ENCODE measurements around the gene TBC1D16. TPM values are rescaled to one million over a fixed set of nuclear protein-coding genes. Genes with fewer than 3 reads are reported as not detected.
"Not testable (repeated sequence)": the region's sequence is repeated elsewhere in the genome, so short reads cannot be mapped to it uniquely, and the experiment has no call there.

The TBC1D16 gene
- total RNA-seq, 1 experiment from 2014 or later = 15.3 TPM

DNA sequence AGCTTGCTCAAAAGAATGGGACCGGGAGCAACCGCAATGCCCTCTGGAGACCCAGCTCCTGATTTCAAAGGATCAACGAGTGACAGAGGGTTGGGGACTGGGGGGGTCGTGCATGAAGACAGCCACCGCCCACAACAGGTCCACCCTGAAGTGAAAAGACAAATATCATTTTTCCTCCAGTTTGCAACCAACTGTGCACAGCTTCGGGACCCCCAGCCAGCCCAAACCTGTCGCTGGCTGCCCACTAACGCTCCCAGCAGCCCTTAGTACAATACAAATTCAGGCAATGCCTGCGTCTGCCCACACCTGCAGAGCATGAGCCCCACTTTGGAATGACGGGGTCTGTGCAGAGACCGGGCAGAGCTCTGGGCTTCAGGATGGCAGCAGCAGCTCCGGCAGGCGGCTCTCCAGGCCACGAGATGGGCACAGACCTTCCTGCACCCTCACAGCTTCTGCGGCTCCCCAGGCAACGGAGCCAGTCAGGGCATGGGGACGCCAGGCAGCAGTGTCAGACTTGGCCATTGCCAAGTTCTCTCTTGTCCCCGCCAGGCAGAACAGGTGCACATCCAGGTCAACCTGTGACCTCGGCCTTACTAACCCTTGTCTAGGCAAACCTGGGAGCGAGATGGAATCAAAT lies 60.1 kb downstream of the TBC1D16 start:
- DNase-seq (ENCODE audit: low read depth) = no peak

- no peak for DNase-seq (ENCODE audit: low read depth)
These were observed 60.8 kb downstream of the TBC1D16 start for GRCh38 chr17:79974566-79975497.

GRCh38 chr17:79971651-79972050 lies 64.0 kb downstream of the TBC1D16 start:
- no peak for DNase-seq (ENCODE audit: low read depth)

DNA sequence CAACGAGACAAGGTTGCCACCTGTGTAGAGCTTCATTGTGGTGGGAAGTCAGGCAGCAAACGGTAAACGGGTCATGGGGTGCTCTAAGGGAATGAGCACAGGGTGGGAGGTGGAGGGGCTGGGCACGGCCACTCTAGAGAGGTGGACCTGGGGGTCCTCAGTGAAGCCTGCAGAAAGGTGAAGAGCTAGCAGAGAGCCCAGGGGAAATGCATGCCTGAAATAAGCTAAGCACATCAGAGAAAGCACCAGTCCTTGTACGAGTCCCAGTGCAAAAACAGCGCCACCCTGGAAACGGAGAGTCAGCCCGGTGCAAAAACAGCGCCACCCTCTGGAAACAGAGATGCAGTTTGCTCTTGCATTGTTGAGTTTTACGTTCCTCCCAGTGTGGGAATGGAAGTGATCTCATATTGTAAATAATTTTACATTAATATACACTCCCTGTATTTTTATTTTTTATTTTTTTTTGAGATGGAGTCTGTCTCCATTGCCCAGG lies 65.0 kb downstream of the TBC1D16 start:
- peak; percentile 44 for DNase-seq (ENCODE audit: low read depth)

GRCh38 chr17:79969906-79970305 lies 65.8 kb downstream of the TBC1D16 start:
- DNase-seq (ENCODE audit: low read depth) = no peak

- DNase-seq (ENCODE audit: low read depth) = no peak
These were observed 67.6 kb downstream of the TBC1D16 start for GRCh38 chr17:79968116-79968515.

DNA sequence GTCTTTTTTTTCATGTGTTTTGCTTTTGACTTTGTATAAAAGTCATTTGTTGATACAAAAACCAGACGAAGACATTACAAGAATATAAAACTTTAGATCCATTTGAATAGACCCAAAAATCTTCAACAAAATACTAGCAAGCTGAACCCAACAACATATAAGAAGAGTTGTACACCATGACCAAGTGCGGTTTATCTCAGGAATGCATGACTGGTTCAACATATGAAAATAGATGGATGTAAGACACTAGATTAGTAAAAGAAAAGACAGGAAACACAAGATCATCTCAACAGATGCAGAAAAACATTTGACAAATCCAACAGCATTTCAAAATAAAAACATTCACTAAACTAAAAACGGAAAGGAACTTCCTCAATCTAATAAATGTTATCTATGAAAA lies 69.0 kb downstream of the TBC1D16 start:
- no peak for DNase-seq (ENCODE audit: low read depth)

DNA sequence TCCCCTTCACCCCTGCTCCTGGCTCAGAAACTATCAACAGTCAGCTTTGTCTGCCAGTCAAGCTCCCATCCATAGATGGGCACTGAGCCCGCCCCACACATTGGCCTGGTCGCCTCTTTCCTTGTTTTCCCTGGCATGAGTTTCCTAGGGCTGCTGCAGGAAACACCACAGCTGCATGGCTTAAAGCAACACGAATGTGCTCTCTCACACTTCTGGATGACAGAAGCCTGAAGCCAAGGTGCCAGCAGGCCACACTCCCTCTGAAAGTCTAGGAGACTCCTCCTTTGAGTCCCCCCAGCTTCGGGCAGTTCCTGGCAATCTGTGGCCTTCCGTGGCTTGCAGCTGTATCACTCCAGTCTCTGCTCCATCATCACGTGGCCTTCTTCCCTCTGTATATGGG lies 69.9 kb downstream of the TBC1D16 start:
- no peak for DNase-seq (ENCODE audit: low read depth)

- DNase-seq (ENCODE audit: low read depth) = not testable (repeated sequence)
These were observed 73.2 kb downstream of the TBC1D16 start for GRCh38 chr17:79962467-79962866.

- not testable (repeated sequence) for DNase-seq (ENCODE audit: low read depth)
These were observed 74.1 kb downstream of the TBC1D16 start for GRCh38 chr17:79961567-79961966.

- DNase-seq (ENCODE audit: low read depth) = peak; percentile 90
These were observed 74.7 kb downstream of the TBC1D16 start for GRCh38 chr17:79960788-79961522.

GRCh38 chr17:79959042-79959441 lies 76.6 kb downstream of the TBC1D16 start:
- no peak for DNase-seq (ENCODE audit: low read depth)

DNA sequence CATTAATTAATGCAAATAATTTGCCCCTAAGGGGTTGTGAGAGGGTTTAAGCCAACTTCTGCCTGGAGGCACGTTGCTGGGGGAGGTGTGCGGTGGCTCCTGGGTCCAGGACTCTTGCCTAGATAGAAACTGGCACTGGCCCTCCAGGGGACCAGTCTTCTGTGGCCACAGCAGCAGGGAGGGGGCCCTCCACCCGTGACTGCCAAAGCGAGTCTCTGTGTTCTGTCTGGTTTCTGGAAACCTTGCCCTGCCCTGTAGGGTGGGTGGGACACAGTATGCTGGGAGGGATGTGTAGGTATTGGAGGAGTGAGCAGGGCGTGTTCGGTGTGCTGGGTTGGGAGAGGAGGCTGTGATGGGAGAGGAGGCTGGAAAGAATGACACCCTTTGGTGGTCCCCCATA lies 78.8 kb downstream of the TBC1D16 start:
- no peak for DNase-seq (ENCODE audit: low read depth)

- not testable (repeated sequence) for DNase-seq (ENCODE audit: low read depth)
These were observed 79.3 kb downstream of the TBC1D16 start for GRCh38 chr17:79956441-79956735.

DNA sequence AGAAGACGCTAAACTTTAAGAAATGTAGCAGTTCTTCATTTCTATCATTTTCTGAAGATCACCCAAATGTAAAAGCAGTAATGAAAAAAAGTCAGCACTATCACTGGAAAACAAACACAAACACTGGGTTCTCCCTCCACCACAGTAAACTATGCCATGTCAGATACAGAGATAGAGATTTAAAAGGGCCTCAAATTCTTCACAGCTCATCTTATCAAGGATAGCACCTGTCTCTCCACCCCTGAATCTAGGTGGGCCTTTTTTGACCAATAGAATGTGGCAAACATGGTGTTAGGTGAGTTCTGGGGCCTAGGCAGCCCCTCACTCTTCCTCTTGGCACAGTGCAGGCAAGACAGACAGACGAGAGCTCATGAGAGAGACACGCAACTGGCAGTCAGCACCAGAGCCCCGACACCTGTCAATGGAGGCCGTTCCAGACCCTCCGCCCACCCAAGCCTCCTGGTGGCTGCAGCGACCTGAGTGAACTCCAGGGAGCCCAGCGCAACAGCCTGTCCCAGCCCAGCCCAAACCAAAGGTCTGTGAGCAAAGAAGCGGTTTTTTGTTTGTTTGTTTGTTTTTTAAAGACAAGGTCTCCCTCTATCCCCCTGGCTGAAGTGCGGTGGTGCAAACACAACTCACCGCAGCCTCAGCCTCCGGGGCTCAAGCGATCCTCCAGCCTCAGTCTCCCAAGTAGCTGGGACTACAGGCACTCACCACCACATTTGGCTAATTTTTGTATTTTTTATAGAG lies 79.8 kb downstream of the TBC1D16 start:
- DNase-seq (ENCODE audit: low read depth) = no peak

GRCh38 chr17:79955167-79955549 lies 80.5 kb downstream of the TBC1D16 start:
- DNase-seq (ENCODE audit: low read depth) = no peak

GRCh38 chr17:79954281-79955166 lies 81.1 kb downstream of the TBC1D16 start:
- DNase-seq (ENCODE audit: low read depth) = no peak

DNA sequence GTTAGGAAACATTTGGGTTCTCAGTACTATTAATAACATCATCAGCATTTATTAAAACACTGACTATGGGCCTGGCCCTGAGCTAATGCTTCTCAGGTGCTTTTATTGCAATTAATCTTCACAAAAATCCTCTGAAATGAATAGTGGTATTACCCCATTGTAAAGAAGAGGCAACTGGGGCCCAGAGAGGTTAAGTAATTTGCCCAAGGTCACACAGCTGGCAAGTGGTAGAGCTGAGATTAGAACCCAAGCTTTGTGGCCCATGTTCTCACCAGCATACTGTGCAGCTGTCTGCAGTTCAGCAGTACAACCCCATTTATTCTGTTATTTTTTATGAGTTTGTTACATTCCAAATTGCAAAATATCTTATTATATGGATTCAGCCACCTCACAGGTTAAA lies 82.3 kb downstream of the TBC1D16 start:
- no peak for DNase-seq (ENCODE audit: low read depth)

- no peak for DNase-seq (ENCODE audit: low read depth)
These were observed 82.8 kb downstream of the TBC1D16 start for GRCh38 chr17:79952901-79953300.

DNA sequence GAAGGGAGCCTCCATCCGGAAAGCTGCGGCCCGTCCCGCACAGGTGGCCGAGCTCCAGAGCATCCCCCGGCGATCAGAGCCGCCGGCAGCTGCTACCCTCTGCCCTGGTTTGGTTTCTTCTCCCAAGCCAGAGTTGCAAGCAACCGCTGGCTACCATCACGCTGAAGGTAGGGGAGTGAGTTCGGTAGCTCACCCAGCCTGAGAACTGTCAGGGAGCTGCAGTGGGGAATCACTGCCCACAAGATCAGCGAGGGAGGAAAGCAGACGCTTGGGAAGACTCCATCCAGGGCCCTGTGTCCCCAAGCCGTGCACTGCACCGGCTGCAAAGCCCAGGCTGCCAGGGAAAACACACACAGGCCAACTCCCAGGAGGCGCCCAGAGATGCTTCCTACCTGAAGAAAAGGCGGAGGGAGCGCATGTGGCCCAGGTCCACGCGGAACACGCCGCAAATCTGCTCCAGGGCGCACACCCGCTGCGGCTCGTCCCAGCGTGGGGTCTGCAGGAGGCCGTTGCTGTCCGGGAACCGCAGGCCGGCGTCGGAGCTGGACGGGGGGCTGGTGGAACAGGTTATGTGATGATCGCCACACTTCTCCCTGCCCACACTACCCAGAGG lies 83.3 kb downstream of the TBC1D16 start:
- no peak for DNase-seq (ENCODE audit: low read depth)
